Measurements from ENCODE around the gene C19orf67.

GRCh38 chr19:14059652-14060155 is 25.9 kb downstream of the C19orf67 start:
- no peak for TF ChIP-seq GLI4 (tag by site-specific recombination; IDR thresholded peaks at IDR 0.05)
- TF ChIP-seq ZNF707 (tag by site-specific recombination; IDR thresholded peaks at IDR 0.05), result no peak
